ENCODE results near the gene SNRPA.
"Not testable (repeated sequence)": the region's sequence is repeated elsewhere in the genome, so short reads cannot be mapped to it uniquely, and the experiment has no call there.

Gene SNRPA

DNA sequence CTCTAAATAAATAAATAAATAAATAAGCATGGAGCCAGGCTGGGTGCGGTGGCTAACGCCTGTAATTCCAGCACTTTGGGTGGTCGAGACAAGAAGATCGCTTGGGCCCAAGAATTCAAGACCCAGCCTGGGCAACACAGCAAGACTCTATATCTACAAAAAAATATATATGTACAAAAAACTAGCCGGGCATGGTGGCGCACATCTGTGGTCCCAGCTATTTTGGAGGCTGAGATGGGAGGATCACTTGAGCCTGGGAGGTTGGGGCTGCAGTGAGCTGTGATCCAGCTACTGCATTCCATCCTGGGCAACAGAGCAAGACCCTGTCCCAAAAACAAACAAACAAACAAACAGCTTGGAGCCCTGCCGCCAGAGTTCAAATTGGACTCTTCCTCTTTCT is 3.5 kb upstream of the SNRPA start:
- no peak for DNase-seq

DNA sequence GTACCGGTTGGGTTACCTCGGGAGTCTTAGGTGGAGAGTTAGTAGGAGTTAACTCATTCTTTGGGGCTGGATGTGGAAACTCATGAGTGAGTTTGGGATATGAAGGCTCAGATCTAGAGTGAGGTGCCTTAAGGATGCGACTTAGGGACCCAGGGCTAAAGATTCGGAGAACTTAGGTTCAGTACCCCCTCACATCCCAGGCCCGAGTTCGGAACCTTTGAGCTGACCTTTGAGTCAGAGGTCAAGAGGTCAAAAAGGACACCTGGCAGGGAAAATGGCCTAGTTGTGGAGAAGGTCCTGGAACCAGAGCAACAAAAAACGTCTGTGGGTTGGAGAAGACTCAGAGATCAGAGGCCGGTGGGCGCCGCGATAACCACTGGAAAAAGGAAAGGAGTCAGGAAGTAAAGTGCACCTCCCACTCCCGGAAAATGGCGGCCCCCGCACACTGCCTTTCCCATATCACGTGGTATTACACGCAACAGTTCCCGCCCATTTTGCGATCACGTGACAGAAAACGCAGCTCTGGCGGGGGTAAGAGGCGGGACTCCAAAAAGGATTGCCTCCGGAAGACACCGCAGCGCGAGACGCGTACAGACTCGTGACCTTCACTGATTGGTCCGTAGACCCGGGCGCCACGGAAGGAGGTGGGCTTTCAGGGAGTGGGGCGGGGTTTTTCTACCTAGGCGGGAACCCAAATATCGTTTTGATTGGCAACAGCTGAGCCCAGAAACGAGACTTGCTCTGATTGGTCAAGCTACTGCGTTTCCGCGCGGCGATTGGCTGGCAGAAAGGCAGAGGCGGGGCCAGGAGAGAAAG is 737 bp upstream of the SNRPA start, which contains the start of gene ACTMAP:
Gene ACTMAP, minus strand, starts transcription at position 420 of the 816 bp plus-strand sequence. CDS start 674 bp downstream, outside the sequence.
- peak; percentile 99 for DNase-seq

DNA sequence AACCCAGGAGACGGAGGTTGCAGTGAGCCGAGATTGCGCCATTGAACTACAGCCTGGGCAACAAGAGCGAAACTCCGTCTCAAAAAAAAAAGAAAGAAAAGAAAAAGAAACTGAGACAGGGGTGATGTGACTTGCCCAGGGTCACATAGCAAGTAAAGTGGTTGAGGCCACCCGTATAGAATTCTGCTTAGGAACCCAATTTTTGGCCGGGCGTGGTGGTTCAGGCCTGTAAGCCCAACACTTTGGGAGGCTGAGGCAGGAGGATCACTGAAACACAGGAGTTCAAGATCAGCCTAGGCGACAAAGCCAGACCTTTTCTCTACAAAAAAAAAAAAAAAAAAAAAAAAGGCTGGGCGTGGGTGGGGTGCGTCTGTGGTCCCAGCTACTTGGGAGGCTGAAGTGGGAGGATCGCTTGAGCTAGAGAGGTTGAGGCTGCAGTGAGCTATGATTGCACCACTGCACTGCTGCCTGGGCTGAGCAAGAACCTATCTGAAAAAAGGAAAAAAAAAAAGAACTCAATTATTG is 1.3 kb downstream of the SNRPA start:
- no peak for DNase-seq

DNA sequence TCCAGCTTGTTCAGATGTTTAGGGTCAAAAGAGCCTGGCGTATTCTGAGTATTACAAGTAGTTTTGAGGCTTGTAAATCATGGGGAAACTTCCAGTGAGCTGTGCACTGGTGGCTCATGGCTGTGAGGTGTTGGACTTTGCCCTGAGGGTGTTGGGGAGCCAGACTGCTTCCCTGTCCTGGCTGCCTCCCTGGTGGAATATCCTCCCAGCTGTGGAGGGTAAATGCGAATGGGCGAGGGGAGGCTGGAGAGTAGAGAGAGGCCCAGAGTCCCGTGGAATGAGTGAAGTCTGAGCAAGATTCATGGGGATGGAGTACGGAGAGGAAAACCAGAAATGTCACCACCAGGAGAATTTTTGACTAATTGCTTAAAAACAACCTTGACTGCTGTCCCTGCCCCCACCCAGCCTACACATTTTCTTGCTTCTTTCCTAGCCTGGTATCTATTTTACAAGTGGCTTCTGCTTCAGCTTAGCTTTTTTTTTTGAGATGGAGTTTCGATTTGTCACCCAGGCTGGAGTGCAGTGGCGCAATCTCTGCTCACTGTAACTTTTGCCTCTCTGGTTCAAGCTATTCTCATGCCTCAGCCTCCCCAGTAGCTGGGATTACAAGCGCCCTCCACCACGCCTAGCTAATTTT is 3.7 kb downstream of the SNRPA start:
- DNase-seq: peak; percentile 57 to 59

DNA sequence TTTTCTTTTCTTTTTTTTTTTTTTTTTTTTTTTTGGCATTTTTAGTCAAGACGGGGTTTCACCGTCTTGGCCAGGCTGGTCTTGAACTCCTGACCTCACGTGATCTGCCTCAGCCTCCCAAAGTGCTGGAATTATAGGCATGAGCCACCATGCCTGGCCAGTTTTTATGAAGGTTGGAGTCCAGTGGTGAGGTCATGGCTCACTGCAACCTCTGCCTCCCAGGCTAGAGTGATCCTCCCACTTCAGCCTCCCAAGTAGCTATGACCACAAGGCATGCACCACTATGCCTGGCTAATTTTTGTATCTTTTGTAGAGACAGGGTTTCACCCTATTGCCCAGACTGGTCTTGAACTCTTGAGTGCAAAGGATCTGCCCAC is 4.2 kb downstream of the SNRPA start:
- DNase-seq: no peak

DNA sequence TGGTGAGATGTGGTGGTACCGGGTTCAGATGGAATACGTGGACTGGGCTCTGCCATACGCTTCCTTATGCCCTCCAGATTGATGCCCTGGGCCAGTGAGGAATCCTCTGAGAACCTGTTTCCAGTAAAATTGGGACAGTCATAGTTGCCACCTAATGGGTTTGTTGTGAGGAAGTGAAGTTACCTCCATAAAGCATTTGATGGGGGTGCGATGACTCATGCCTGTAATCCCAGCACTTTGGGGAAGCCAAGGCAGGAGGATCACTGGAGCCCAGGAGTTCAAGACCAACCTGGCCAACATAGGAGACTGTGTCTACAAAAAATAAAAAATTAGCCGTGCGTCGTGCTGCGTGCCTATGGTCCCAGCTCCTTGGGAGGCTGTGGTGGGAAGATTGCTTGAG is 4.8 kb downstream of the SNRPA start:
- no peak for DNase-seq

DNA sequence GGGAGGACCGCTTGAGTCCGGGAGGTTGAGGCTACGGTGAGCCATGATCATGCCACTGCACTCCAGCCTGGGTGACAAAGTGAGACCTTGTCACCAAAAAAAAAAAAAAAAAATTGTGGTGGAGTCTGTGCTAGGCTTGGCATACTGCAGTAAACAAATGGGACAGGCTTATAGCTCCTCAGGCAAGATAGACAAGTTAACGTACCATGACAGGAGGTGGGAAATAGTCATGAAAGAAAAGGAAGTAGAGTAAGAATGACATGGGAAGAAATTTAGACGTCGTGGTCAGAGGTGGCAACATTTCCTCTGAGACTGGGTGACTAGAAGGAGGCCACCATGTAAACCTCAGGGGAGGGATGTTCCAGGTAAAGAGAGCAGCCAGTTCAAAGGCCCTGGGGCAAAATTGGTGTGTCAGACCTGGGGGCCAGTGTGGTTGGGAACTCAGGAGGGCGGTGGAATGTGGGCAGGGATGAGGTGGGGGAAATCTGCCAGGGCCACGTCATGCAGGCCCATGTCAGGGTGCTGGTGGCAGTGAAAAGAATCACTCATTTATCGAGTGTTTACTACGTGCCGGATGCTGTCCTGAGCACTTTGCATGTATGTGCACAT is 5.6 kb downstream of the SNRPA start:
- DNase-seq: peak; percentile 20 to 44

DNA sequence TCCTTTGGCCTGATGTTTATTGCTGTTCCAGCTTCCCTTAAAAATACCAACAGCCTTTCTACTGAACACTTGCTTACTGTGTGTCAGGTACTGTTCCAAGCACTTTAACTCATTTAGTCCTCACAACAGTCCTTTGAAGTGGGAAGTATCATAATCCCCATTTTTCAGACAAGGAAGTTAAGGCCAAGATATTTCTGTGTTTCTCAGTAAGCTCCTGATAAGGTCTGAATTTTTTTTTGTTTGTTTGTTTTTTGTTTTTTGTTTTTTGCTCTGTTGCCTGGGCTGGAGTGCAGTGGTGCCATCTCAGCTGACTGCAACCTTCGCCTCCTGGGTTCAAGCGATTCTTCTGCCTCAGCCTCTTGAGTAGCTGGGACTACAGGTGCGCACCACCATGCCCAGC is 7.5 kb downstream of the SNRPA start:
- DNase-seq: no peak

DNA sequence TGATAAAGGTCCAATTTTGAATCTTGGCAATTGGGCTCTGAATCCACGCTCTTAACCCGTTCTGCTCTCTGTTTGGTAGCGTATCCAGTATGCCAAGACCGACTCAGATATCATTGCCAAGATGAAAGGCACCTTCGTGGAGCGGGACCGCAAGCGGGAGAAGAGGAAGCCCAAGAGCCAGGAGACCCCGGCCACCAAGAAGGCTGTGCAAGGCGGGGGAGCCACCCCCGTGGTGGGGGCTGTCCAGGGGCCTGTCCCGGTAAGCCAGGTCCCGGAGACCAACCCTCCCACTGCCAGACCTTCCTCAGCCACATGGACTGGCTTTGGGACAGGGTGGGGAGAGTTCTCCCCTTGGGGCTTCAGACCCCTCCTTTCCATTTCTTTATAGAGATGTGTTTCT is 8.3 kb downstream of the SNRPA start:
- DNase-seq: no peak

DNA sequence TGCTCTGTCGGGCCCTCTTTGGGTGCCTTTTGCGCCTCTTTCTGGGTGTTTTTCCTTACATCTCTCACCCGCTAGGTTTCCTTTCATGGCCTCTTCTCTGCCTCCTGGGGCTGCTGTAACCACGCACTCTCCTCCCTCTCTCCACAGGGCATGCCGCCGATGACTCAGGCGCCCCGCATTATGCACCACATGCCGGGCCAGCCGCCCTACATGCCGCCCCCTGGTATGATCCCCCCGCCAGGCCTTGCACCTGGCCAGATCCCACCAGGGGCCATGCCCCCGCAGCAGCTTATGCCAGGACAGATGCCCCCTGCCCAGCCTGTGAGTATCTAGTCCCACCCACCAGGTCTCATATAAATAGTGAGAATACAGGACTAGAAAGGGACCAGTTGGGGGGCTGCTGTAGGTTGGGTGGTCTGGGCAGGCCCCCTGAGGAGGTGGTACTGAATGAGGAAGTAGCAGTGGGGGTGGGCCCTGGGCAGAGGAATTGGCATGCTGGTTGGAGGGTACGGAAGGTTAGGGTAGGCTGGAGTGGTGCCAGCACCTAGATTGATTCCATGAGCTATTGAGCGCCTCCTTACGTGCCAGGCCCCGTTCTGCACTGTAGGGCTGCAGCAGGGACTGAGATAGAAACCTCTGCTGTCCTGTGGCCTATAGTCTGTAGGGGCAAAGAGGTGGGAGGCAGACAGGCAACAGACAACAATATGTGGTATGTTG is 11.9 kb downstream of the SNRPA start:
- no peak for DNase-seq

DNA sequence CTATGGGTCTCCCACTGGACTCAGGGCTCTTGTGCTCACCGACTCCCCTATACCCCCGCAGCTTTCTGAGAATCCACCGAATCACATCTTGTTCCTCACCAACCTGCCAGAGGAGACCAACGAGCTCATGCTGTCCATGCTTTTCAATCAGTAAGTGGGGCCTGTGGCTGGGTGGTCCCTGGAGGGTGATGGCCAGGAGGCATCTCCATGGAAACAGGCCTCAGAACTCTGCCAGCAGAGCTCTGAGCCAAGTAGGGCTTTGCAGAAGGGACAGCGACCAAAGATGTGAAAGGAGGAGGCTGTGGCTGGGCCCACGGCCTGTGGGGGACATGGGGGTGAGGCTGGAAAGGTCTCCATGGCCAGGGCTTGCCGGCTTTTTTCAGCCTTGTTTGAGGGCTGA is 12.5 kb downstream of the SNRPA start:
- DNase-seq: no peak

DNA sequence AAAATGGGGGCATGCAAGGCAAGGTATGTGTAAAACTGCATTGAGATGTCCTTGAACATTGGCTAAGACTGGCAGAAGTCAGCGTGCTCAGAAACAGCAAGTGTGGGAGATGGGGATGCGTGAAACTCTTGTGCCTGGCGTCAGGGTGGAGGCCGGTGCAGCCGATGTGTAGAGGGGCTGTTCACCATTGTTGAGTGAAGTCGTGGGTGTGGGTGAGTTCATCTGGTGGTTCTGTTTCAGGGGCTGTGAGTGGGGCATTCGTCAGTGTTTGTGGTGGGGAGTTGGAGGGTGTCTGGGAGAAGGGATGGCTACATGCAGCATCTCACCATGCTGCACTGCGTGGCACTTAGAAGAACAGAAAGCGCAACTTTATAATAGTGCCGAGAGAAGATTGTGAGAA is 13.0 kb downstream of the SNRPA start:
- no peak for DNase-seq

DNA sequence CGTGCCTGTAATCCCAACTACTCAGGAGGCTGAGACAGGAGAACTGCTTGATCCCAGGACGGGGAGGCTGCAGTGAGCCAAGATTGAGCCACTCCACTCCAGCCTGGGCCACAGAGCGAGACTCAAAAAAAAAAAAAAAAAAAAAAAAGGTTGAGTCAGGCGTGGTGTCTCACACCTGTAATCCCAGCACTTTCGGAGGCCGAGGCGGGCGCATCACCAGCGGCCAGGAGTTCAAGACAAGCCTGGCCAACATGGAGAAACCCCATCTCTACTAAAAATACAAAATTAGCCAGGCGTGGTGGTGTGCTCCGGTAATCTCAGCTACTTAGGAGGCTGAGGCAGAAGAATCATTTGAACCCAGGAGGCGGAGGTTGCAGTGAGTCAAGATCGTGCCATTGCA is 15.4 kb downstream of the SNRPA start:
- not testable (repeated sequence) for DNase-seq

DNA sequence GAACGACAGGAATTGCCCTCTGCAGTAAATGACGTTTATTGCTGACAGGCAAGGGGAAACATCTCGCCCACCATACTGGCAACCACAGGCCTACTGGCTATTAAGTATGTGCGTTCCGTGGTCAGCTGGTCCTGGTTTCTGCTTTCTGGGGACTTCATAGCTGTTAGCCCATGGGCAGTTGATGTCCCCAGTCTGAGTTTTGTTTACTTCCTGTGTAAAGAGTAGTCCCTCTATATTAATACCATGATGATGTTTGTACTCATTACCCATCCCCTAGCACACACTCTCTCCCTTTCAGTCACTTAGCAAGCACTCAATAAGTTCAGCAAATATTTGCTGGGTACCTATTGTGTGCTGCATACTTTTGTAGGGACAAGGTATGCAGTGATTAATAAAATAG is 17.9 kb downstream of the SNRPA start:
- no peak for DNase-seq

DNA sequence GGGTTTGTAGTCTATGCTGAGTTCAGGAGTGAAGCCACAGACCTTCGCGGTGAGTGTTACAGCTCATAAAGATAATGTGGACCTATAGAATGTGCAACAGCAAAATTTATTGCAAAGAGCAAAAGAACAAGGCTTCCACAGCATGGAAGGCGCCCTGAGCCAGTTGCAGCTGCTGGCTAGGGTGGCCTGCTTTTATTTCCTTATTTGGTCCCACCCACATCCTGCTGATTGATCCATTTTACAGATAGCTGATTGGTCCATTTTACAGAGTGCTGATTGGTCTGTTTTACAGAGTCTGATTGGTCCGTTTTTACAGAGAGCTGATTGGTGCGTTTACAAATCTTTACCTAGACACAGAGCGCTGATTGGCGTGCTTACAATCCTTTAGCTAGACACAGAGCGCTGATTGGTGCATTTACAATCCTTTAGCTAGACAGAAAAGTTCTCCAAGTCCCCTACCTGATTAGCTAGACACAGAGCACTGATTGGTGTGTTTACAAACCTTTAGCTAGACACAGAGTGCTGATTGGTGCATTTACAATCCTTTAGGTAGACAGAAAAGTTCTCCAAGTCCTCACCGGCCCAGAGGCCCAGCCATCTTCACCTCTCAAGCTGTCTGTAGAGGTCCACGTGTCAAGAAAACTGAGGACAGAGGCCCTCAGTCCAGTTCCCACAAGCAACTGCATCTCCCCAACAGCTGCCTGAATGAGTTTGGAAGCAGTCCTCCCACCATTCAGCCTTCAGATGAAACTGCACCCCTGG is 20.3 kb downstream of the SNRPA start:
- not testable (repeated sequence) for DNase-seq

DNA sequence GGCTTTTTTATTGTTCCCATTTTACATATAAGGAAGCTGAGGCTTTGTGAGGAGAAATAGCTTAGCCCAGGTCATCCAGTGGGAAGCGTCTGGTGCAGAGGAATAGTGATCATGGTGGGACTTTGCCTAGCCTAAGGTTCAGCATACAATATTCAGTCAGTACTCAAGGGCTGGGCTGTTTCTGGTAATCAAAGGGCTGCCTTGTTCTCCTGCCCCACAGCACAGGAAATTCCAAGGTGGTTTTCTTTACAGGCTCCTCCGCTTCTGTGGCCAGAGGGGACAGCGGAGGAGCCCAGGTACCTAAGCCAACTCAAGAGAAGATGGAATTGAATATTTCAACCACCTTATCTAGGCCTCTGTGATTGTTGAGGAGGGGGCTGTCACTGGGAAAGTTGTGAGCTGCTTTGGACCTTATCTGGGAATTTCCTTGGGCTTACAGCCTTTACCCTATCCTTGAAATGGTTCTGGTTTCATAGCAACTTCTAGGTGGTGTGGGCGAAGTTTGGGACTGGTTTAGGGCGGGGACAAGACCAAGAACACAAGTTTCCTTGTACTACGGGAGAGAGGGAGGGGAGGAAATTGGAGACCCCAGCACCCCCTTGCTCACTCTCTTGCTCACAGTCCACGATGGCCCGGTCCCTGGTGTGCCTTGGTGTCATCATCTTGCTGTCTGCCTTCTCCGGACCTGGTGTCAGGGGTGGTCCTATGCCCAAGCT is 24.1 kb downstream of the SNRPA start, which contains the start of gene MIA:
Gene MIA, plus strand, starts transcription at position 606 of the 716 bp plus-strand sequence. Its CDS starts 22 bp downstream, at position 628.
- DNase-seq: no peak

DNA sequence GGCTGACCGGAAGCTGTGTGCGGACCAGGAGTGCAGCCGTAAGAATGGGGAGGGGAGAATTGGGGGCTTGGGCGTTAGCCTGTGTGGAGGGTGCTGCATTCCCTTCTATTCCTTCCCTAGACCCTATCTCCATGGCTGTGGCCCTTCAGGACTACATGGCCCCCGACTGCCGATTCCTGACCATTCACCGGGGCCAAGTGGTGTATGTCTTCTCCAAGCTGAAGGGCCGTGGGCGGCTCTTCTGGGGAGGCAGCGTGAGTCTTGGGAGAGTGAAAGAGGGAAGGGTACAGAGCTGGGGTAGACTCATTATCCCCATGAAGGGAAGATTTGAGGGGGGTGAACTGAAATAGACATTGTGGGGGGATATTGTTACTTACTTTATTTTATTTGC is 24.6 kb downstream of the SNRPA start:
- DNase-seq: no peak

DNA sequence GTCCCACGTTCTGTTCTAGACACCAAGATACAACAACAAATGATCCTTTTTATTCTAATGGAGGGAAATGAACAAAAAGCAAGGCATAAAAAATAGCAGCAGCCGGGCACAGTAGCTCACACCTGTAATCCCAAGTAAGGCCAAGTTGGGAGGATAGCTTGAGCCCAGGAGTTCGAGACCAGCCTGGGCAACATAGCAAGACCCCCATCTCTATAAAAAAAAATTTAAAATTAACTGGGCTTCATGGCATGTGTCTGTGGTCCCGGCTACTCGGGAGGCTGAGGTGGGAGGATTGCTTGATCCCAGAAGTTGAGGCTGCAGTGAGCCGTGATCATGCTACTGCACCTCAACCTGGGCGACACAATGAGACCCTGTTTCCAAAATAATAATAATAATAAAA is 25.4 kb downstream of the SNRPA start:
- DNase-seq: no peak

DNA sequence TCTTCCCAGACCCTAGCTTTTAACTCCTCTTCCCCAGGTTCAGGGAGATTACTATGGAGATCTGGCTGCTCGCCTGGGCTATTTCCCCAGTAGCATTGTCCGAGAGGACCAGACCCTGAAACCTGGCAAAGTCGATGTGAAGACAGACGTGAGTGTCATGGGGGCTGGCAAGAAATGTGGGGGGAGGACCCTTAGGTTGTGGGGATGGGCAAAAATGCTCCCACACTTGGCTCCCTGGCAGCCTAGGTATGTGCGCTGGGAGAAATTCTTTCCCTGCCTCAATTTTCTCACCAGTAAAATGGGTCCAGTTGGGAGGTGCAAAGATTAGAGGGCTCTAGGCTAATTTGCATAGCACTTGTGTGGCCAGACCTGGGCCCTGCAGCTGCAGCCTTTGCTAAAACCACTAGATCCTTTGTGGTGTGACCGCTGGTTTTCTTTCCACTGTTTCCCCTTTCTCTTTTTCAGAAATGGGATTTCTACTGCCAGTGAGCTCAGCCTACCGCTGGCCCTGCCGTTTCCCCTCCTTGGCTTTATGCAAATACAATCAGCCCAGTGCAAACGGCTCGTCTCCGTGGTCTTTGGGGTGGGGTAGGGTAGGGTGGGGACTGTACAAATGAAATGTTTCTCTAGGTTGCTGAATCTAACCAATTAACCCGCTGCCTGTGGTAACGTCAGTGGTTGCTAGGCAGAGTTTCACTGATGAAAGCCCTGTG is 26.1 kb downstream of the SNRPA start:
- DNase-seq: peak; percentile 87 to 88

DNA sequence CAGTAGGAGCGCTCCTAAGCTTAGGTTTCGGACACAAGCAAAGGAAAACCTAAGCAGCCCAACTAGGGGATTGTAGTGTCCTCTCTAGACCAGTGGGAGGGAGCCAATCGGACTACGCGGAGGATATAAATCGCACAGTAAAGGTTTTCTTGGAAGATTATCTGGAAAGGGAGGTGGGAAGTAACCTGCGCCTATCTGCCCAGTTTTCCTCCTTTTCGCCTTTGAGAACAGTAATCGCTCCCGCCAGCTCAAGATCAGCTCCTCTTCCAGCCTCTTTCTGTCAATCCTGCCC is 26.6 kb downstream of the SNRPA start:
- DNase-seq: no peak

Measured in activated CD4-positive, alpha-beta T cell treated with anti-CD3 and anti-CD28 coated beads, Interleukin-2, amount 50 U/mL, for 4 hours (primary cell).